ENCODE data around the gene TMEM215.

DNA sequence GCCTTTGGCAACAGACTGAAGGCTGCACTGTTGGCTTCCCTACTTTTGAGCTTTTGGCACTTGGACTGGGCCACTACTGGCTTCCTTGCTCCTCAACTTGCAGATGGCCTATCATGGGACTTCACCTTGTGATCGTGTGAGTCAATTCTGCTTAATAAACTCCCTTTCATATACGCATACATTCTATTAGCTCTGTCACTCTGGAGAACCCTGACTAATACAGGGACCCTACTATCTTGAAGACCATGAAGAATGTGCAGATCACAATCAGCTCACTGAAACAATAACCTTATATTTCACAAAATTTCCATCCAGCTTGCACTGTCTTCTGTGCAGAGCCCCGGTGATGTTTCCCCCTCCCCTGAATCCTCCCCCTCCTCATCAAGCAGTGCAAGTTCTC, 39.8 kb downstream of the TMEM215 start:
- TF ChIP-seq, protein P1, sequence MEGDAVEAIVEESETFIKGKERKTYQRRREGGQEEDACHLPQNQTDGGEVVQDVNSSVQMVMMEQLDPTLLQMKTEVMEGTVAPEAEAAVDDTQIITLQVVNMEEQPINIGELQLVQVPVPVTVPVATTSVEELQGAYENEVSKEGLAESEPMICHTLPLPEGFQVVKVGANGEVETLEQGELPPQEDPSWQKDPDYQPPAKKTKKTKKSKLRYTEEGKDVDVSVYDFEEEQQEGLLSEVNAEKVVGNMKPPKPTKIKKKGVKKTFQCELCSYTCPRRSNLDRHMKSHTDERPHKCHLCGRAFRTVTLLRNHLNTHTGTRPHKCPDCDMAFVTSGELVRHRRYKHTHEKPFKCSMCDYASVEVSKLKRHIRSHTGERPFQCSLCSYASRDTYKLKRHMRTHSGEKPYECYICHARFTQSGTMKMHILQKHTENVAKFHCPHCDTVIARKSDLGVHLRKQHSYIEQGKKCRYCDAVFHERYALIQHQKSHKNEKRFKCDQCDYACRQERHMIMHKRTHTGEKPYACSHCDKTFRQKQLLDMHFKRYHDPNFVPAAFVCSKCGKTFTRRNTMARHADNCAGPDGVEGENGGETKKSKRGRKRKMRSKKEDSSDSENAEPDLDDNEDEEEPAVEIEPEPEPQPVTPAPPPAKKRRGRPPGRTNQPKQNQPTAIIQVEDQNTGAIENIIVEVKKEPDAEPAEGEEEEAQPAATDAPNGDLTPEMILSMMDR (IDR thresholded peaks at IDR 0.05), result no peak
- TF ChIP-seq POLR2A (IDR thresholded peaks at IDR 0.05), result no peak
